Measurements from ENCODE around the gene SUPV3L1.
"Not testable (repeated sequence)": the region's sequence is repeated elsewhere in the genome, so short reads cannot be mapped to it uniquely, and the experiment has no call there.

The SUPV3L1 gene

GRCh38 chr10:69242040-69242851 lies 62.2 kb downstream of the SUPV3L1 start:
- no peaks in the 10 kb centered on the region for H3K36me3 ChIP-seq (ENCODE audit: control insufficient read depth in 2 of 2, insufficient read depth in 2 of 2, low read length in 2 of 2)
- no peak overlapping the region for H3K9ac ChIP-seq (ENCODE audit: low read length in 2 of 2)
- H3K4me1 ChIP-seq (ENCODE audit: control insufficient read depth, insufficient read depth, low read length): no peaks in the 10 kb centered on the region
- no peak overlapping the region for H3K4me3 ChIP-seq (ENCODE audit: low read length in 2 of 2)
- no peaks in the 10 kb centered on the region for H3K9me3 ChIP-seq (ENCODE audit: control insufficient read depth in 2 of 2, low read length in 2 of 2)
- H3K27me3 ChIP-seq (ENCODE audit: control insufficient read depth in 1 of 2, insufficient read depth in 2 of 2, low read length in 2 of 2): no peaks in the 10 kb centered on the region
- no peak overlapping the region for H3K27ac ChIP-seq (ENCODE audit: low read length)

GRCh38 chr10:69242852-69243212 lies 62.8 kb downstream of the SUPV3L1 start:
- H3K4me3 ChIP-seq (ENCODE audit: low read length in 2 of 2): no peak overlapping the region
- no peaks in the 10 kb centered on the region for H3K36me3 ChIP-seq (ENCODE audit: control insufficient read depth in 2 of 2, insufficient read depth in 2 of 2, low read length in 2 of 2)
- no peaks in the 10 kb centered on the region for H3K4me1 ChIP-seq (ENCODE audit: control insufficient read depth, insufficient read depth, low read length)
- no peak overlapping the region for H3K9ac ChIP-seq (ENCODE audit: low read length in 2 of 2)
- no peaks in the 10 kb centered on the region for H3K27me3 ChIP-seq (ENCODE audit: control insufficient read depth in 1 of 2, insufficient read depth in 2 of 2, low read length in 2 of 2)
- no peak overlapping the region for H3K27ac ChIP-seq (ENCODE audit: low read length)
- no peaks in the 10 kb centered on the region for H3K9me3 ChIP-seq (ENCODE audit: control insufficient read depth in 2 of 2, low read length in 2 of 2)

DNA sequence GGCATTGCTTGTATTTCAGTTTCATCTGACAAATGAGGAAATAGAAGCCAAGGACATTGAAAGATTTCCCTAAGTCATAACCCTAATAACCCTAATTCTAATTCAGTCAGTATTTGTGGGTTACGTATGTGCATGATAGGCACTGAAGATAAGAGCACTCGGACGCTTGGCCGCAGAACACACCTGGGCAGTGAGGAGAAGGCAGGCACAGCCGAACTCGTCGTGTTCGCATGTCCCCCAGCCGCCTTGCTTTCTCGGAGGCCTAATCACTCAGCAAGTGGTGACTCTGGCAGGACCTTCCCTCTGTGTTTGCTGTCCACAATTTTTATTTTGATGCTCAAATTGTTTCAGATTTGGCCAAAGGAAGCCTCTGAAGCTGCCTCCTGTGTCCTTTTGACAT lies 63.8 kb downstream of the SUPV3L1 start:
- no peak overlapping the region for H3K4me3 ChIP-seq (ENCODE audit: low read length in 2 of 2)
- H3K4me1 ChIP-seq (ENCODE audit: control insufficient read depth, insufficient read depth, low read length): no peaks in the 10 kb centered on the region
- H3K27ac ChIP-seq (ENCODE audit: low read length): no peak overlapping the region
- no peak overlapping the region for H3K9ac ChIP-seq (ENCODE audit: low read length in 2 of 2)
- no peaks in the 10 kb centered on the region for H3K36me3 ChIP-seq (ENCODE audit: control insufficient read depth in 2 of 2, insufficient read depth in 2 of 2, low read length in 2 of 2)
- no peaks in the 10 kb centered on the region for H3K27me3 ChIP-seq (ENCODE audit: control insufficient read depth in 1 of 2, insufficient read depth in 2 of 2, low read length in 2 of 2)
- no peaks in the 10 kb centered on the region for H3K9me3 ChIP-seq (ENCODE audit: control insufficient read depth in 2 of 2, low read length in 2 of 2)

- Histone ChIP-seq H3K36me3 (ENCODE audit: control insufficient read depth in 2 of 2, insufficient read depth in 2 of 2, low read length in 2 of 2) (no peaks in the 10 kb centered on the region), H3K9ac (ENCODE audit: low read length in 2 of 2) (no peak overlapping the region), H3K4me3 (ENCODE audit: low read length in 2 of 2) (no peak overlapping the region), H3K4me1 (ENCODE audit: control insufficient read depth, insufficient read depth, low read length) (no peaks in the 10 kb centered on the region), H3K27me3 (ENCODE audit: control insufficient read depth in 1 of 2, insufficient read depth in 2 of 2, low read length in 2 of 2) (no peaks in the 10 kb centered on the region), H3K9me3 (ENCODE audit: control insufficient read depth in 2 of 2, low read length in 2 of 2) (no peaks in the 10 kb centered on the region), H3K27ac (ENCODE audit: low read length) (no peak overlapping the region)
Measured at GRCh38 chr10:69246036-69246435, 66.0 kb downstream of the SUPV3L1 start.

DNA sequence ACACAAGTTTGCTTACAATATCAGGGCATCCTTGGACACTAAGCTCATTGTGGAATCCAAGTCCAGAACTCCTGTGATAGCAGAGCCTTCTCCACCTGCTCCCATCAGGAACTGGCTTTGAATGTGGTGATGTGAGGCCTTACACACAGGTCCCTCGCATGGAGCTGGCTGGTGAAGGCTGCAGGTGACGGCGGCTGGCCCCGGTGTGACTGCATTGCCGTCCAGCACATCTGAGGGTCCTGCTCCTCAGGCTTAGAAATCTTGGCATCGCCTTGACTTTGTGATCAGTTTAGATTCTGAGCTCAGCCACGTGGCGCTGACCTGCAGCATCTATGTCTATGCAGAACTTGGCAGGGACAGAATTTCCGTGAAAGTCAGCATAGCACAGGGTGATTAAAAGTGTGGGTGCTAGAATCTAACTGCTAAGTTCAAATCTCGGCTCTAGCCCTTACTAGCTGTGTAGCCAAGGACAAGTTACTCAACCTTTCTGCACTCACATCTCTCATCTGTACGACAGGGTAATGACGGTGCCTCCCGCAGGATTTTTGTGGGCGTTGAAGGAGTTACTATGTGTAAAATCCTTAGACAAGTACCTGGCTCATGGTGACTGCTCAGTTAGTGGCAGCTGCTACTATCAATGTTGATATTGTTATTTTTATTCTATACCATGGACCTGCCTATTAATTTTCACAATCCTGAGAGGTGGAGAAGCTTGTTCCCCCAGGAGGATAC lies 66.7 kb downstream of the SUPV3L1 start:
- Histone ChIP-seq H3K4me3 (ENCODE audit: low read length in 2 of 2) (no peak overlapping the region), H3K27me3 (ENCODE audit: control insufficient read depth in 1 of 2, insufficient read depth in 2 of 2, low read length in 2 of 2) (no peaks in the 10 kb centered on the region), H3K9me3 (ENCODE audit: control insufficient read depth in 2 of 2, low read length in 2 of 2) (no peaks in the 10 kb centered on the region), H3K9ac (ENCODE audit: low read length in 2 of 2) (no peak overlapping the region), H3K4me1 (ENCODE audit: control insufficient read depth, insufficient read depth, low read length) (no peaks in the 10 kb centered on the region), H3K27ac (ENCODE audit: low read length) (no peak overlapping the region), H3K36me3 (ENCODE audit: control insufficient read depth in 2 of 2, insufficient read depth in 2 of 2, low read length in 2 of 2) (no peaks in the 10 kb centered on the region)

DNA sequence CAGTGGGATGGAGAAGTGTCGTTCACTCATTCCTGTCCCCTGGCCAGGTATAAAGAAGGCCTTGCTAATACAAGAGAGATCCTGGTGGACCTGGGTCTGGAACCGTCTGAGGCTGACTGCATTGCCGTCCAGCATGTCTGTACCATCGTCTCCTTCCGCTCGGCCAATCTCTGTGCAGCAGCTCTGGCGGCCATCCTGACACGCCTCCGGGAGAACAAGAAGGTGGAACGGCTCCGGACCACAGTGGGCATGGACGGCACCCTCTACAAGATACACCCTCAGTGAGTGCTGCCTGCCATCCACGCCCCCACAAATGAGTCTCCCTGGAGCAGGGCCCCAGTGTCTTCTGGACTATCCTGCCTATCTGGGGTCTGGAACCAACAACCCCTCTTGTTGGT lies 67.3 kb downstream of the SUPV3L1 start:
- Histone ChIP-seq H3K9ac (ENCODE audit: low read length in 2 of 2) (no peak overlapping the region), H3K27me3 (ENCODE audit: control insufficient read depth in 1 of 2, insufficient read depth in 2 of 2, low read length in 2 of 2) (no peaks in the 10 kb centered on the region), H3K4me3 (ENCODE audit: low read length in 2 of 2) (no peak overlapping the region), H3K4me1 (ENCODE audit: control insufficient read depth, insufficient read depth, low read length) (no peaks in the 10 kb centered on the region), H3K9me3 (ENCODE audit: control insufficient read depth in 2 of 2, low read length in 2 of 2) (no peaks in the 10 kb centered on the region), H3K36me3 (ENCODE audit: control insufficient read depth in 2 of 2, insufficient read depth in 2 of 2, low read length in 2 of 2) (no peaks in the 10 kb centered on the region), H3K27ac (ENCODE audit: low read length) (no peak overlapping the region)

DNA sequence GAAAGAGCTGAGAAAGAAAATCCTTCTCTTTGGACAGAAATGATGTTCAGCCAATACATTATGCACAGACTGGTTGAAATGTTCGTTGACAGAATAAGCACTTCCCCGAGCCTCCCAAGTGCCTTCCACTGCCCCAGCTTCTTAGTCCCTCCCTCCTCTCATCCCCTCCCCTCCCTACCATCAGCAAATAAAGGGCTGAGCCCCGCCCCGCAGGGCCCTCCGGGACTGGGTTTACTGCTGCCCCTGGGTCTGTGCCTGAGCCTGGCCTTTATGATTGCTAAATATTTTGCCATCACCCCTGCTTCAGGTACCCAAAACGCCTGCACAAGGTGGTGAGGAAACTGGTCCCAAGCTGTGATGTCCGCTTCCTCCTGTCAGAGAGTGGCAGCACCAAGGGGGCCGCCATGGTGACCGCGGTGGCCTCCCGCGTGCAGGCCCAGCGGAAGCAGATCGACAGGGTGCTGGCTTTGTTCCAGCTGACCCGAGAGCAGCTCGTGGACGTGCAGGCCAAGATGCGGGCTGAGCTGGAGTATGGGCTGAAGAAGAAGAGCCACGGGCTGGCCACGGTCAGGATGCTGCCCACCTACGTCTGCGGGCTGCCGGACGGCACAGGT lies 68.2 kb downstream of the SUPV3L1 start:
- no peaks in the 10 kb centered on the region for H3K27me3 ChIP-seq (ENCODE audit: control insufficient read depth in 1 of 2, insufficient read depth in 2 of 2, low read length in 2 of 2)
- H3K9me3 ChIP-seq (ENCODE audit: control insufficient read depth in 2 of 2, low read length in 2 of 2): no peaks in the 10 kb centered on the region
- no peak overlapping the region for H3K27ac ChIP-seq (ENCODE audit: low read length)
- H3K36me3 ChIP-seq (ENCODE audit: control insufficient read depth in 2 of 2, insufficient read depth in 2 of 2, low read length in 2 of 2): no peaks in the 10 kb centered on the region
- no peak overlapping the region for H3K9ac ChIP-seq (ENCODE audit: low read length in 2 of 2)
- H3K4me3 ChIP-seq (ENCODE audit: low read length in 2 of 2): no peak overlapping the region
- no peaks in the 10 kb centered on the region for H3K4me1 ChIP-seq (ENCODE audit: control insufficient read depth, insufficient read depth, low read length)

GRCh38 chr10:69250041-69250440 lies 70.0 kb downstream of the SUPV3L1 start:
- H3K4me1 ChIP-seq (ENCODE audit: control insufficient read depth, insufficient read depth, low read length): no peaks in the 10 kb centered on the region
- H3K9me3 ChIP-seq (ENCODE audit: control insufficient read depth in 2 of 2, low read length in 2 of 2): no peaks in the 10 kb centered on the region
- H3K27ac ChIP-seq (ENCODE audit: low read length): no peak overlapping the region
- H3K9ac ChIP-seq (ENCODE audit: low read length in 2 of 2): no peak overlapping the region
- no peaks in the 10 kb centered on the region for H3K36me3 ChIP-seq (ENCODE audit: control insufficient read depth in 2 of 2, insufficient read depth in 2 of 2, low read length in 2 of 2)
- H3K4me3 ChIP-seq (ENCODE audit: low read length in 2 of 2): no peak overlapping the region
- no peaks in the 10 kb centered on the region for H3K27me3 ChIP-seq (ENCODE audit: control insufficient read depth in 1 of 2, insufficient read depth in 2 of 2, low read length in 2 of 2)

GRCh38 chr10:69251417-69251816 lies 71.4 kb downstream of the SUPV3L1 start:
- H3K27ac ChIP-seq (ENCODE audit: low read length); H3K4me3 ChIP-seq (ENCODE audit: low read length in 2 of 2); H3K9ac ChIP-seq (ENCODE audit: low read length in 2 of 2); H3K27me3 ChIP-seq (ENCODE audit: control insufficient read depth in 1 of 2, insufficient read depth in 2 of 2, low read length in 2 of 2); H3K36me3 ChIP-seq (ENCODE audit: control insufficient read depth in 2 of 2, insufficient read depth in 2 of 2, low read length in 2 of 2); H3K9me3 ChIP-seq (ENCODE audit: control insufficient read depth in 2 of 2, low read length in 2 of 2); H3K4me1 ChIP-seq (ENCODE audit: control insufficient read depth, insufficient read depth, low read length): not testable (repeated sequence)

GRCh38 chr10:69253171-69253570 lies 73.1 kb downstream of the SUPV3L1 start:
- Histone ChIP-seq H3K27me3 (ENCODE audit: control insufficient read depth in 1 of 2, insufficient read depth in 2 of 2, low read length in 2 of 2) (no peaks in the 10 kb centered on the region), H3K36me3 (ENCODE audit: control insufficient read depth in 2 of 2, insufficient read depth in 2 of 2, low read length in 2 of 2) (no peaks in the 10 kb centered on the region), H3K9me3 (ENCODE audit: control insufficient read depth in 2 of 2, low read length in 2 of 2) (no peaks in the 10 kb centered on the region), H3K9ac (ENCODE audit: low read length in 2 of 2) (no peak overlapping the region), H3K4me1 (ENCODE audit: control insufficient read depth, insufficient read depth, low read length) (no peaks in the 10 kb centered on the region), H3K4me3 (ENCODE audit: low read length in 2 of 2) (no peak overlapping the region), H3K27ac (ENCODE audit: low read length) (no peak overlapping the region)

GRCh38 chr10:69254877-69255276 lies 74.8 kb downstream of the SUPV3L1 start:
- no peaks in the 10 kb centered on the region for H3K27me3 ChIP-seq (ENCODE audit: control insufficient read depth in 1 of 2, insufficient read depth in 2 of 2, low read length in 2 of 2)
- H3K36me3 ChIP-seq (ENCODE audit: control insufficient read depth in 2 of 2, insufficient read depth in 2 of 2, low read length in 2 of 2): no peaks in the 10 kb centered on the region
- no peak overlapping the region for H3K4me3 ChIP-seq (ENCODE audit: low read length in 2 of 2)
- no peak overlapping the region for H3K27ac ChIP-seq (ENCODE audit: low read length)
- no peaks in the 10 kb centered on the region for H3K9me3 ChIP-seq (ENCODE audit: control insufficient read depth in 2 of 2, low read length in 2 of 2)
- no peaks in the 10 kb centered on the region for H3K4me1 ChIP-seq (ENCODE audit: control insufficient read depth, insufficient read depth, low read length)
- no peak overlapping the region for H3K9ac ChIP-seq (ENCODE audit: low read length in 2 of 2)

All from stomach smooth muscle (tissue), 2 donors.